K562 (cell line): Measurements from ENCODE around the gene BST1. TPM values are rescaled to one million over a fixed set of nuclear protein-coding genes. Genes with fewer than 3 reads are reported as not detected.

ENCODE experiments used
- BACH1 ChIP-seq: fragments of 200-800 bp; sonication (Bioruptor generic); IDR thresholded peaks from 2 replicates; pipeline ENCODE4 v1.6.1; 2016; ENCODE audit warnings: missing genetic modification characterization, missing compliant biosample characterization
- BCOR ChIP-seq: fragments of 450-650 bp; IDR thresholded peaks from 2 replicates; pipeline ENCODE4 v1.6.1; 2016
- COPS2 ChIP-seq: fragments of 450-650 bp; conservative IDR thresholded peaks from 2 replicates; pipeline ENCODE4 v1.6.1; 2016; ENCODE audit warnings: mild to moderate bottlenecking, moderate library complexity
- DDX20 ChIP-seq: fragments of 450-650 bp; IDR thresholded peaks from 2 replicates; pipeline ENCODE4 v1.6.1; 2016; ENCODE audit warnings: missing genetic modification characterization, low read depth, mild to moderate bottlenecking, missing compliant biosample characterization, moderate library complexity
- HSF4 ChIP-seq: fragments of 250-450 bp; sonication (Bioruptor Pico); IDR thresholded peaks from 2 replicates; pipeline ENCODE4 v2.1.2; 2022; ENCODE audit warnings: mild to moderate bottlenecking, moderate library complexity, borderline replicate concordance
- JUN ChIP-seq, 2 experiments: sonication (generic) in 1 of 2; formaldehyde crosslinking in 1 of 2; IDR thresholded peaks; 2 replicates each; pipeline versions ENCODE4 v1.6.1 to v1.8.0; 2012 to 2022; ENCODE audit warnings: borderline replicate concordance in 2 of 2, mild to moderate bottlenecking in 2 of 2, improper control_type of control experiment in 1 of 2, low read depth in 1 of 2, low read length in 1 of 2, missing genetic modification reagents in 1 of 2
- MCM2 ChIP-seq: fragments of 450-650 bp; IDR thresholded peaks from 2 replicates; pipeline ENCODE4 v1.6.1; 2017; ENCODE audit warnings: low read depth, mild to moderate bottlenecking
- MED1 ChIP-seq: sonication (generic); formaldehyde crosslinking; IDR thresholded peaks from 2 replicates; pipeline ENCODE4 v1.8.1; 2023; ENCODE audit warnings: missing genetic modification reagents, borderline replicate concordance
- MTA3 ChIP-seq: fragments of 450-650 bp; formaldehyde crosslinking; IDR thresholded peaks from 2 replicates; pipeline ENCODE4 v1.6.1; 2017; ENCODE audit warnings: mild to moderate bottlenecking, borderline replicate concordance
- NCOR1 ChIP-seq: fragments of 450-650 bp; IDR thresholded peaks from 2 replicates; pipeline ENCODE4 v1.6.1; 2016; ENCODE audit warnings: mild to moderate bottlenecking, moderate library complexity
- NFRKB ChIP-seq: fragments of 450-650 bp; IDR thresholded peaks from 2 replicates; pipeline ENCODE4 v1.6.1; 2016; ENCODE audit warnings: low read depth
- NR3C1 ChIP-seq: sonication (generic); formaldehyde crosslinking; IDR thresholded peaks from 2 replicates; pipeline ENCODE4 v1.8.1; 2022; ENCODE audit warnings: missing genetic modification reagents
- POLR2H ChIP-seq: IDR thresholded peaks from 2 replicates; pipeline ENCODE4 v1.6.1; 2016; ENCODE audit warnings: missing genetic modification characterization, low read depth, mild to moderate bottlenecking, control low read depth, missing compliant biosample characterization, moderate library complexity
- RAD51 ChIP-seq: fragments of 450-650 bp; IDR thresholded peaks from 2 replicates; pipeline ENCODE4 v1.7.1; 2016; ENCODE audit warnings: low read depth, mild to moderate bottlenecking, borderline replicate concordance
- RBM34 ChIP-seq: fragments of 200-400 bp; formaldehyde crosslinking; IDR thresholded peaks from 2 replicates; pipeline ENCODE4 v1.6.1; 2018; ENCODE audit warnings: low read length, borderline replicate concordance; ENCODE audit not compliant: insufficient read depth
- TCF7L2 ChIP-seq: fragments of 150-350 bp; IDR thresholded peaks from 2 replicates; pipeline ENCODE4 v1.6.1; 2016; ENCODE audit warnings: low read depth, mild to moderate bottlenecking, low read length, moderate library complexity
- ZNF347 ChIP-seq: fragments of 450-650 bp; formaldehyde crosslinking; IDR thresholded peaks from 2 replicates; pipeline ENCODE4 v1.4.0; 2020; ENCODE audit warnings: low read depth, mild to moderate bottlenecking, moderate library complexity
- polyA plus RNA-seq, 8 experiments: library from polyadenylated mRNA; depleted of rRNA in 4 of 8; stranded (reverse) in 5 of 8; unstranded in 3 of 8; fragments of >200 nt; fragmentation: Nextera tagmentation in 2 of 8; fragmentation: Illumina TruSeq in 1 of 8; extraction: Ambion mirVana in 2 of 8; extraction: Trizol in 1 of 8; gene quantifications; 2 replicates each; pipeline versions ENCODE4 v1.2.1 to v1.2.3, GENCODE V29; 2011 to 2014; ENCODE audit warnings: inconsistent platforms in 1 of 8, missing spikeins in 1 of 8
- total RNA-seq, 7 experiments: library from RNA; depleted of rRNA in 6 of 7; stranded (reverse); fragments of >200 nt in 6 of 7; fragmentation: Illumina TruSeq in 2 of 7; extraction: Trizol in 2 of 7; gene quantifications; 2 replicates each; pipeline versions ENCODE4 v1.2.1 to v1.2.3, GENCODE V29; 2011 to 2021; ENCODE audit warnings: low replicate concordance in 1 of 7
- TF ChIP-seq, protein P1 (sequence below): fragments of 250-450 bp; sonication (Bioruptor Pico); IDR thresholded peaks from 2 replicates; pipeline ENCODE4 v1.4.0; 2020; ENCODE audit warnings: mild to moderate bottlenecking, moderate library complexity, borderline replicate concordance
- TF ChIP-seq, protein P2 (sequence below): fragments of 250-450 bp; sonication (Bioruptor Pico); IDR thresholded peaks from 2 replicates; pipeline ENCODE4 v1.8.0; 2022; ENCODE audit warnings: moderate library complexity, mild to moderate bottlenecking, inconsistent platforms
- TF ChIP-seq, protein P3 (sequence below): fragments of 450-650 bp; formaldehyde crosslinking; IDR thresholded peaks from 2 replicates; pipeline ENCODE4 v1.4.0; 2022; ENCODE audit warnings: mild to moderate bottlenecking, moderate library complexity
- TF ChIP-seq, protein P4 (sequence below): fragments of 250-450 bp; sonication (Bioruptor Pico); IDR thresholded peaks from 2 replicates; pipeline ENCODE4 v1.4.0; 2020; ENCODE audit warnings: mild to moderate bottlenecking, moderate library complexity

Gene BST1
- total and polyA plus RNA-seq, 9 of the 15 experiments (the other 6 are each of a cell fraction or from before 2014, with no cell fraction given), result 0.04 to 0.38 (median 0.07) TPM; not detected in 6

DNA sequence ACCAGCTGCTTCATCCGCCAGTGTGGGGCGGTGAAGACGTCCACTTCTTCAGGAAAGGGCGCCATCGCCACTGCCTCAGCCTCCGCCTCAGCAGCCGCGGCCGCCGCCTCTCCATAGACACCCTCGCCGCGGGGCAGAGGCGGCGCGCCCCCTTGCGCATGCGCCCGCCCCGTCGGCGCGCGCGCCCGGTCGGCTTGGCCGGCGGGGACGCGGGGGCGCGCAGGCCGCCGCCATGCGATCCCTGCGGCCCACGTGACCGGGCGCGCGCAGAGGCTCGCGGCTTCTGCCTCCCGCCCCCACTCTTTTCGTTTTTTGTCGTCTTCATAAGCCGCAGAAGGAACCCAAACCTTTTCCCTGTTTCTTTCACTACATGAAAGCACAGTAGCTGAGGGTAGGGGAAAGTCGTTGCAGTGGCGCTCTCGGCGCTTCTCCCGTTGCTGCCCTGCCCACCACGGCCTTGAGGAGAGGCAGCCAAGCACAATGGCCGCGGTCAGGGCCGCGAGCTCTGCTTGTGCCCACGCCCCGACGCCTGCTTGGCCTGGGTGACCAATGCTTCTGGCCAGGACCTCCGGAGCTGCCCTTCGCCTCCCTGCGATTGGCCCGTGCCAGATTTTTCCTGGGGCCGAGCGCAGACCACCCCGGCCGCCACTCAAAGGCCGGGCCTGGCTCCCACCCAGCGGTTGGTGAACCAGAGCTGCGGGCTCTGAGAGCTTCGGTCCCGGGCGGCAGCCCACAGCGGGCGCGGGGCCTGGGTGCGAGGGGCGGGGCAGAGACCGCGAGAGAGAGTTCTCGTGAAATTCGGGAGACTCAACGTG is 47.4 kb upstream of the BST1 start, which contains the start of gene FBXL5 (continued):
- TF ChIP-seq, protein P1, sequence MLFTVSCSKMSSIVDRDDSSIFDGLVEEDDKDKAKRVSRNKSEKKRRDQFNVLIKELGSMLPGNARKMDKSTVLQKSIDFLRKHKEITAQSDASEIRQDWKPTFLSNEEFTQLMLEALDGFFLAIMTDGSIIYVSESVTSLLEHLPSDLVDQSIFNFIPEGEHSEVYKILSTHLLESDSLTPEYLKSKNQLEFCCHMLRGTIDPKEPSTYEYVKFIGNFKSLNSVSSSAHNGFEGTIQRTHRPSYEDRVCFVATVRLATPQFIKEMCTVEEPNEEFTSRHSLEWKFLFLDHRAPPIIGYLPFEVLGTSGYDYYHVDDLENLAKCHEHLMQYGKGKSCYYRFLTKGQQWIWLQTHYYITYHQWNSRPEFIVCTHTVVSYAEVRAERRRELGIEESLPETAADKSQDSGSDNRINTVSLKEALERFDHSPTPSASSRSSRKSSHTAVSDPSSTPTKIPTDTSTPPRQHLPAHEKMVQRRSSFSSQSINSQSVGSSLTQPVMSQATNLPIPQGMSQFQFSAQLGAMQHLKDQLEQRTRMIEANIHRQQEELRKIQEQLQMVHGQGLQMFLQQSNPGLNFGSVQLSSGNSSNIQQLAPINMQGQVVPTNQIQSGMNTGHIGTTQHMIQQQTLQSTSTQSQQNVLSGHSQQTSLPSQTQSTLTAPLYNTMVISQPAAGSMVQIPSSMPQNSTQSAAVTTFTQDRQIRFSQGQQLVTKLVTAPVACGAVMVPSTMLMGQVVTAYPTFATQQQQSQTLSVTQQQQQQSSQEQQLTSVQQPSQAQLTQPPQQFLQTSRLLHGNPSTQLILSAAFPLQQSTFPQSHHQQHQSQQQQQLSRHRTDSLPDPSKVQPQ (CRISPR knock-in tag), result no peak
- TF ChIP-seq ZNF347 (CRISPR knock-in tag) (0 out of 2 replicates have a peak, but pooled peaks have one; percentile 74), COPS2 (no peak), BCOR (no peak), MTA3 (peak; percentile 25; the same call in 1 of the 2 replicates), NR3C1 (CRISPR knock-in tag) (no peak), RBM34 (no peak), JUN (IDR thresholded peaks at IDR 0.05; ENCODE audit: borderline replicate concordance, low read depth, low read length) (no peak), JUN (CRISPR knock-in tag; IDR thresholded peaks at IDR 0.05; ENCODE audit: borderline replicate concordance) (peak; percentile 40; the same call in 1 of the 2 replicates), DDX20 (tag) (no peak), BACH1 (peak; percentile 64; the same call in 1 of the 2 replicates), NFRKB (peak; percentile 87), RAD51 (peak; percentile 85), NCOR1 (no peak; the same call in 1 of the 2 replicates), MED1 (no peak), HSF4 (CRISPR knock-in tag) (no peak), POLR2H (tag) (peak; percentile 62), MCM2 (no peak), TCF7L2 (no peak)
- TF ChIP-seq, protein P2, sequence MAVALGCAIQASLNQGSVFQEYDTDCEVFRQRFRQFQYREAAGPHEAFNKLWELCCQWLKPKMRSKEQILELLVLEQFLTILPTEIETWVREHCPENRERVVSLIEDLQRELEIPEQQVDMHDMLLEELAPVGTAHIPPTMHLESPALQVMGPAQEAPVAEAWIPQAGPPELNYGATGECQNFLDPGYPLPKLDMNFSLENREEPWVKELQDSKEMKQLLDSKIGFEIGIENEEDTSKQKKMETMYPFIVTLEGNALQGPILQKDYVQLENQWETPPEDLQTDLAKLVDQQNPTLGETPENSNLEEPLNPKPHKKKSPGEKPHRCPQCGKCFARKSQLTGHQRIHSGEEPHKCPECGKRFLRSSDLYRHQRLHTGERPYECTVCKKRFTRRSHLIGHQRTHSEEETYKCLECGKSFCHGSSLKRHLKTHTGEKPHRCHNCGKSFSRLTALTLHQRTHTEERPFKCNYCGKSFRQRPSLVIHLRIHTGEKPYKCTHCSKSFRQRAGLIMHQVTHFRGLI (CRISPR knock-in tag), result no peak
- TF ChIP-seq, protein P3, sequence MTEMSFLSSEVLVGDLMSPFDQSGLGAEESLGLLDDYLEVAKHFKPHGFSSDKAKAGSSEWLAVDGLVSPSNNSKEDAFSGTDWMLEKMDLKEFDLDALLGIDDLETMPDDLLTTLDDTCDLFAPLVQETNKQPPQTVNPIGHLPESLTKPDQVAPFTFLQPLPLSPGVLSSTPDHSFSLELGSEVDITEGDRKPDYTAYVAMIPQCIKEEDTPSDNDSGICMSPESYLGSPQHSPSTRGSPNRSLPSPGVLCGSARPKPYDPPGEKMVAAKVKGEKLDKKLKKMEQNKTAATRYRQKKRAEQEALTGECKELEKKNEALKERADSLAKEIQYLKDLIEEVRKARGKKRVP (CRISPR knock-in tag), result peak; percentile 72; the same call in 1 of the 2 replicates
- TF ChIP-seq, protein P4, sequence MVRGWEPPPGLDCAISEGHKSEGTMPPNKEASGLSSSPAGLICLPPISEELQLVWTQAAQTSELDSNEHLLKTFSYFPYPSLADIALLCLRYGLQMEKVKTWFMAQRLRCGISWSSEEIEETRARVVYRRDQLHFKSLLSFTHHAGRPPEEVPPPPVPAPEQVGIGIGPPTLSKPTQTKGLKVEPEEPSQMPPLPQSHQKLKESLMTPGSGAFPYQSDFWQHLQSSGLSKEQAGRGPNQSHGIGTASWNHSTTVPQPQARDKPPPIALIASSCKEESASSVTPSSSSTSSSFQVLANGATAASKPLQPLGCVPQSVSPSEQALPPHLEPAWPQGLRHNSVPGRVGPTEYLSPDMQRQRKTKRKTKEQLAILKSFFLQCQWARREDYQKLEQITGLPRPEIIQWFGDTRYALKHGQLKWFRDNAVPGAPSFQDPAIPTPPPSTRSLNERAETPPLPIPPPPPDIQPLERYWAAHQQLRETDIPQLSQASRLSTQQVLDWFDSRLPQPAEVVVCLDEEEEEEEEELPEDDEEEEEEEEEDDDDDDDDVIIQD (CRISPR knock-in tag), result no peak
